GM21423 (cell line): ENCODE measurements around the gene C10orf71.

ENCODE experiments used
- ATAC-seq: cut with Tn5 transposase; IDR thresholded peaks from one replicate; pipeline ENCODE4 v1.9.1; 2021; ENCODE audit warnings: mild to moderate bottlenecking, moderate library complexity; ENCODE audit not compliant: unreplicated experiment

C10orf71 gene

GRCh38 chr10:49298983-49299815, at the start of gene C10orf71:
TSS of gene C10orf71 (plus strand) at chr10:49299170. CDS start at chr10:49322546, 23,376 bp downstream.
- no peak for ATAC-seq

- no peak for ATAC-seq
Measured at GRCh38 chr10:49252313-49253034, 46.5 kb upstream of the C10orf71 start.

GRCh38 chr10:49253340-49253906, 45.5 kb upstream of the C10orf71 start:
- no peak for ATAC-seq

- no peak for ATAC-seq
Measured at GRCh38 chr10:49254150-49254549, 44.8 kb upstream of the C10orf71 start.

- ATAC-seq, result no peak
Measured at GRCh38 chr10:49254556-49255318, 44.2 kb upstream of the C10orf71 start.

- no peak for ATAC-seq
Measured at GRCh38 chr10:49255883-49256282, 43.1 kb upstream of the C10orf71 start.

- no peak for ATAC-seq
Measured at GRCh38 chr10:49257154-49257553, 41.8 kb upstream of the C10orf71 start.

- ATAC-seq, result no peak
Measured at GRCh38 chr10:49257626-49258349, 41.2 kb upstream of the C10orf71 start.

- ATAC-seq, result no peak
Measured at GRCh38 chr10:49258350-49258683, 40.7 kb upstream of the C10orf71 start.

GRCh38 chr10:49260644-49261296, 38.2 kb upstream of the C10orf71 start:
- ATAC-seq, result no peak

GRCh38 chr10:49263591-49263990, 35.4 kb upstream of the C10orf71 start:
- ATAC-seq, result no peak

- ATAC-seq, result no peak
Measured at GRCh38 chr10:49264177-49264677, 34.7 kb upstream of the C10orf71 start.

GRCh38 chr10:49265885-49266284, 33.1 kb upstream of the C10orf71 start:
- no peak for ATAC-seq

- no peak for ATAC-seq
Measured at GRCh38 chr10:49268185-49268584, 30.8 kb upstream of the C10orf71 start.

- no peak for ATAC-seq
Measured at GRCh38 chr10:49269523-49269922, 29.4 kb upstream of the C10orf71 start.

- ATAC-seq, result no peak
Measured at GRCh38 chr10:49270565-49270964, 28.4 kb upstream of the C10orf71 start.

- no peak for ATAC-seq
Measured at GRCh38 chr10:49271346-49271745, 27.6 kb upstream of the C10orf71 start.

- ATAC-seq, result no peak
Measured at GRCh38 chr10:49272251-49273081, 26.5 kb upstream of the C10orf71 start.

- ATAC-seq, result no peak
Measured at GRCh38 chr10:49273082-49273465, 25.9 kb upstream of the C10orf71 start.
